Fibroblast of lung (primary cell): ENCODE data around the gene AGL. TPM values are rescaled to one million over a fixed set of nuclear protein-coding genes. Genes with fewer than 3 reads are reported as not detected.

Source experiments
- DNase-seq, 2 donors: peaks; one replicate each; pipeline versions ENCODE4 v3.0.0 to v3.0.0-alpha.2; 2010; ENCODE audit warnings: low read depth in 2 of 2
- H2AFZ ChIP-seq: 2 replicates; pipeline ENCODE4 v1.5.1; 2012; ENCODE audit warnings: low read length, control low read depth, inconsistent platforms
- H3K27ac ChIP-seq: 2 replicates; pipeline ENCODE4 v1.5.1; 2011; ENCODE audit warnings: low read length, control low read depth; ENCODE audit not compliant: insufficient read depth
- H3K27me3 ChIP-seq: 2 replicates; pipeline ENCODE4 v1.5.1; 2011; ENCODE audit warnings: mild to moderate bottlenecking, low read length; ENCODE audit not compliant: control insufficient read depth, insufficient read depth
- H3K36me3 ChIP-seq: 2 replicates; pipeline ENCODE4 v1.5.1; 2011; ENCODE audit warnings: low read length; ENCODE audit not compliant: control insufficient read depth, insufficient read depth
- H3K4me1 ChIP-seq: 2 replicates; pipeline ENCODE4 v1.5.1; 2011; ENCODE audit warnings: low read length; ENCODE audit not compliant: control insufficient read depth, insufficient read depth; ENCODE audit errors: extremely low read depth
- H3K4me2 ChIP-seq: 2 replicates; pipeline ENCODE4 v1.5.1; 2011; ENCODE audit warnings: low read length, control low read depth; ENCODE audit not compliant: insufficient read depth; ENCODE audit errors: extremely low read depth
- H3K4me3 ChIP-seq, 4 experiments: fragments of 200-600 bp in 1 of 4; sonication (generic) in 1 of 4; replicated peaks in 1 of 4; 2 replicates each; pipeline ENCODE4 v1.5.1; 2011 to 2016; ENCODE audit warnings: low read length in 4 of 4, low read depth in 3 of 4, mild to moderate bottlenecking in 3 of 4, control low read depth in 2 of 4, inconsistent platforms in 1 of 4, mixed read lengths in 1 of 4; ENCODE audit not compliant: insufficient read depth in 1 of 4; ENCODE audit errors: control extremely low read depth in 1 of 4
- H3K79me2 ChIP-seq: 2 replicates; pipeline ENCODE4 v1.5.1; 2012; ENCODE audit warnings: mild to moderate bottlenecking, low read length, inconsistent platforms; ENCODE audit not compliant: control insufficient read depth, insufficient read depth
- H3K9ac ChIP-seq: 2 replicates; pipeline ENCODE4 v1.5.1; 2011; ENCODE audit warnings: mild to moderate bottlenecking, low read length, control low read depth; ENCODE audit not compliant: insufficient read depth
- H3K9me3 ChIP-seq: 2 replicates; pipeline ENCODE4 v1.5.1; 2012; ENCODE audit warnings: low read depth, low read length; ENCODE audit not compliant: control insufficient read depth, insufficient read depth
- H4K20me1 ChIP-seq: 2 replicates; pipeline ENCODE4 v1.5.1; 2011; ENCODE audit warnings: low read length; ENCODE audit not compliant: control insufficient read depth, insufficient read depth; ENCODE audit errors: extremely low read depth
- CTCF ChIP-seq, 2 donors: IDR thresholded peaks in 1 of 2; conservative IDR thresholded peaks in 1 of 2; 1 replicate in 1 of 2; 2 replicates in 1 of 2; pipeline ENCODE4 v1.5.1; 2011 to 2012; ENCODE audit warnings: low read length in 2 of 2, control low read depth in 1 of 2, inconsistent platforms in 1 of 2, low read depth in 1 of 2, mild to moderate bottlenecking in 1 of 2
- EZH2 ChIP-seq: IDR thresholded peaks from 2 replicates; pipeline ENCODE4 v1.5.1; 2012; ENCODE audit warnings: low read length, control low read depth, mild to moderate bottlenecking; ENCODE audit errors: missing control alignments
- polyA plus RNA-seq, 2 donors: library from polyadenylated mRNA; depleted of rRNA in 1 of 2; stranded (reverse) in 1 of 2; unstranded in 1 of 2; fragments of >200 nt; gene quantifications; 2 replicates each; pipeline ENCODE4 v1.2.1, GENCODE V29; 2011 to 2012; ENCODE audit warnings: missing spikeins in 1 of 2
- total RNA-seq: library from RNA; depleted of rRNA; stranded (reverse); fragments of >200 nt; gene quantifications from 2 replicates; pipeline ENCODE4 v1.2.1, GENCODE V29; 2014

AGL gene
- total and polyA plus RNA-seq, 2 donors (not counting 1 experiment from before 2014, with no cell fraction given), result 8.3 to 12.6 TPM

GRCh38 chr1:99877568-99877967 is 27.4 kb downstream of the AGL start:
- Histone ChIP-seq H2AFZ (no peak overlapping the region), H3K4me3 (no peak overlapping the region), H3K36me3 (no peaks in the 10 kb centered on the region), H3K79me2 (no peaks in the 10 kb centered on the region), H3K27me3 (no peaks in the 10 kb centered on the region), H3K9ac (no peak overlapping the region), H3K9me3 (no peaks in the 10 kb centered on the region), H3K4me2 (no peak overlapping the region), H3K4me1 (no peaks in the 10 kb centered on the region), H4K20me1 (no peaks in the 10 kb centered on the region), H3K27ac (no peak overlapping the region)
- DNase-seq, result no peak
- TF ChIP-seq EZH2 (no peak), CTCF (conservative IDR thresholded peaks at IDR 0.05 in 1 of 2, IDR thresholded peaks at IDR 0.05 in 1 of 2; ENCODE audit: low read depth in 1 of 2, low read length in 2 of 2) (no peak)

GRCh38 chr1:99886179-99886578 is 36.0 kb downstream of the AGL start:
- Histone ChIP-seq H3K4me3 (no peak overlapping the region), H3K27ac (no peak overlapping the region), H4K20me1 (no peaks in the 10 kb centered on the region), H3K9me3 (no peaks in the 10 kb centered on the region), H3K9ac (no peak overlapping the region), H2AFZ (no peak overlapping the region), H3K36me3 (no peaks in the 10 kb centered on the region), H3K79me2 (no peaks in the 10 kb centered on the region), H3K27me3 (no peaks in the 10 kb centered on the region), H3K4me2 (no peak overlapping the region), H3K4me1 (no peaks in the 10 kb centered on the region)
- TF ChIP-seq CTCF (conservative IDR thresholded peaks at IDR 0.05 in 1 of 2, IDR thresholded peaks at IDR 0.05 in 1 of 2; ENCODE audit: low read depth in 1 of 2, low read length in 2 of 2) (no peak), EZH2 (no peak)
- DNase-seq, result no peak

GRCh38 chr1:99886841-99887240 is 36.7 kb downstream of the AGL start:
- Histone ChIP-seq H3K9ac (no peak overlapping the region), H3K9me3 (no peaks in the 10 kb centered on the region), H3K4me3 (no peak overlapping the region), H3K36me3 (no peaks in the 10 kb centered on the region), H3K79me2 (no peaks in the 10 kb centered on the region), H3K27ac (no peak overlapping the region), H2AFZ (no peak overlapping the region), H3K4me2 (no peak overlapping the region), H3K4me1 (no peaks in the 10 kb centered on the region), H4K20me1 (no peaks in the 10 kb centered on the region), H3K27me3 (no peaks in the 10 kb centered on the region)
- peak in 1 of 2 donors; percentile 15 for DNase-seq
- TF ChIP-seq EZH2 (no peak), CTCF (conservative IDR thresholded peaks at IDR 0.05 in 1 of 2, IDR thresholded peaks at IDR 0.05 in 1 of 2; ENCODE audit: low read depth in 1 of 2, low read length in 2 of 2) (no peak)
